ENCODE results near the gene CCNA1.

Gene CCNA1

GRCh38 chr13:36490055-36490454 is 57.8 kb downstream of the CCNA1 start:
- no peak overlapping the region for H3K9ac ChIP-seq (ENCODE audit: low read depth, low read length, poor library complexity, severe bottlenecking)
- no peaks in the 10 kb centered on the region for H3F3A ChIP-seq (ENCODE audit: low read depth)
- H4K20me1 ChIP-seq (ENCODE audit: insufficient read depth, low read length, poor library complexity, severe bottlenecking) = no peaks in the 10 kb centered on the region
- H3K27me3 ChIP-seq (ENCODE audit: insufficient read depth, low read length, poor library complexity, severe bottlenecking) = no peaks in the 10 kb centered on the region
- H3K9me2 ChIP-seq (replicated peaks; ENCODE audit: low read depth, low read length) = no peaks in the 10 kb centered on the region
- no peaks in the 10 kb centered on the region for H3K9me3 ChIP-seq (ENCODE audit: insufficient read depth, low read depth, low read length)
- TF ChIP-seq EZH2phosphoT487 (IDR thresholded peaks at IDR 0.05; ENCODE audit: borderline replicate concordance) (no peak), CTCF (conservative IDR thresholded peaks at IDR 0.05; ENCODE audit: low read length) (no peak)
- H3K4me3 ChIP-seq (ENCODE audit: low read length, poor library complexity, severe bottlenecking) = no peak overlapping the region
- no peak overlapping the region for H2AFZ ChIP-seq (ENCODE audit: low read length)
- no peaks in the 10 kb centered on the region for H3K36me3 ChIP-seq (ENCODE audit: insufficient read depth, low read length)
- H3K79me2 ChIP-seq (ENCODE audit: insufficient read depth, low read length) = no peaks in the 10 kb centered on the region
- H3K4me2 ChIP-seq (ENCODE audit: low read depth, low read length, poor library complexity, severe bottlenecking) = no peak overlapping the region
- no peaks in the 10 kb centered on the region for H3K4me1 ChIP-seq (ENCODE audit: insufficient read depth, low read length, poor library complexity, severe bottlenecking)
